Glutamatergic neuron (in vitro differentiated cells): ENCODE results near the gene GFRA1. TPM values are rescaled to one million over a fixed set of nuclear protein-coding genes. Genes with fewer than 3 reads are reported as not detected.

Source experiments
- DNase-seq: peaks from one replicate; pipeline ENCODE4 v3.0.0; 2022
- H3K27ac Mint-ChIP-seq: one replicate; pipeline ENCODE4 v1.8.0; 2020; ENCODE audit warnings: mild to moderate bottlenecking, mixed read lengths, inconsistent platforms; ENCODE audit not compliant: unreplicated experiment
- H3K27me3 Mint-ChIP-seq: one replicate; pipeline ENCODE4 v1.8.0; 2020; ENCODE audit warnings: mild to moderate bottlenecking, moderate library complexity, mixed read lengths, inconsistent platforms; ENCODE audit not compliant: unreplicated experiment
- H3K36me3 Mint-ChIP-seq: one replicate; pipeline ENCODE4 v1.8.0; 2020; ENCODE audit warnings: mild to moderate bottlenecking, mixed read lengths, inconsistent platforms; ENCODE audit not compliant: unreplicated experiment
- H3K4me1 Mint-ChIP-seq: one replicate; pipeline ENCODE4 v1.8.0; 2020; ENCODE audit warnings: mild to moderate bottlenecking, low read depth, mixed read lengths, inconsistent platforms; ENCODE audit not compliant: unreplicated experiment
- H3K4me3 Mint-ChIP-seq: one replicate; pipeline ENCODE4 v1.8.0; 2020; ENCODE audit warnings: mild to moderate bottlenecking, mixed read lengths, inconsistent platforms; ENCODE audit not compliant: unreplicated experiment
- H3K9me3 Mint-ChIP-seq: one replicate; pipeline ENCODE4 v1.8.0; 2020; ENCODE audit warnings: mild to moderate bottlenecking, moderate library complexity, mixed read lengths, inconsistent platforms; ENCODE audit not compliant: unreplicated experiment
- total RNA-seq: library from RNA; stranded (reverse); fragmentation: NEBNext Ultra II Directional; extraction: Animal tissue kit (Norgen Biotek cat#: 25700); gene quantifications from one replicate; pipeline ENCODE4 v1.2.1, GENCODE V29; 2021; ENCODE audit not compliant: unreplicated experiment
- TF ChIP-seq, protein P1 (sequence below): fragments of 200-600 bp; sonication (generic); IDR thresholded peaks from one replicate; pipeline ENCODE4 v1.5.0; 2021; ENCODE audit not compliant: partially characterized antibody, unreplicated experiment

Gene GFRA1
- total RNA-seq, 1 donor from 2014 or later: 347 TPM

DNA sequence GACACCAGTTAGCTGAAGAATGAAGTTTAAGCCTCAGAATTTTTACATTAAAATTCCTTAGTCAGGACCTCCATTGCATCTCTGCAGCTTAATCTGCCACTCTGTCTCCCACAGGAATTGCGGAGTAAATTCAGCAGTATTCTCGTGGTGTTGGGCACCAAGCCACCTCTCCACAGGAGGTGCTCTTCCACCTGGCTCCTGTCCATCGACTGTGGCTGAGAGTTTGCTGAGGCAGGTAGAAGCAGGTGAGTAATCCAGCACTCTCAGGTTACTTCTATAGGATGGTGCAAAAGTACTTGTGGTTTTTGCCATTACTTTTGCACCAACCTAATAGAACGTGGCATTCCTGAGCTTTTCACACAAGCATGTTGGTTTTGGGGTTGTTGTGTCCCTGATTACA lies 134.1 kb downstream of the GFRA1 start:
- peaks cover 7% of the 10 kb centered on the region for H3K27me3 Mint-ChIP-seq
- TF ChIP-seq, protein P1, sequence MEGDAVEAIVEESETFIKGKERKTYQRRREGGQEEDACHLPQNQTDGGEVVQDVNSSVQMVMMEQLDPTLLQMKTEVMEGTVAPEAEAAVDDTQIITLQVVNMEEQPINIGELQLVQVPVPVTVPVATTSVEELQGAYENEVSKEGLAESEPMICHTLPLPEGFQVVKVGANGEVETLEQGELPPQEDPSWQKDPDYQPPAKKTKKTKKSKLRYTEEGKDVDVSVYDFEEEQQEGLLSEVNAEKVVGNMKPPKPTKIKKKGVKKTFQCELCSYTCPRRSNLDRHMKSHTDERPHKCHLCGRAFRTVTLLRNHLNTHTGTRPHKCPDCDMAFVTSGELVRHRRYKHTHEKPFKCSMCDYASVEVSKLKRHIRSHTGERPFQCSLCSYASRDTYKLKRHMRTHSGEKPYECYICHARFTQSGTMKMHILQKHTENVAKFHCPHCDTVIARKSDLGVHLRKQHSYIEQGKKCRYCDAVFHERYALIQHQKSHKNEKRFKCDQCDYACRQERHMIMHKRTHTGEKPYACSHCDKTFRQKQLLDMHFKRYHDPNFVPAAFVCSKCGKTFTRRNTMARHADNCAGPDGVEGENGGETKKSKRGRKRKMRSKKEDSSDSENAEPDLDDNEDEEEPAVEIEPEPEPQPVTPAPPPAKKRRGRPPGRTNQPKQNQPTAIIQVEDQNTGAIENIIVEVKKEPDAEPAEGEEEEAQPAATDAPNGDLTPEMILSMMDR: no peak
- no peak overlapping the region for H3K4me3 Mint-ChIP-seq
- peaks cover 76% of the 10 kb centered on the region for H3K4me1 Mint-ChIP-seq
- DNase-seq: no peak
- H3K9me3 Mint-ChIP-seq: peaks cover 15% of the 10 kb centered on the region
- no peak overlapping the region for H3K27ac Mint-ChIP-seq
- no peaks in the 10 kb centered on the region for H3K36me3 Mint-ChIP-seq

- H3K36me3 Mint-ChIP-seq: no peaks in the 10 kb centered on the region
- peaks cover 70% of the 10 kb centered on the region for H3K4me1 Mint-ChIP-seq
- TF ChIP-seq, protein P1: no peak
- peak overlapping the region; percentile 61 for H3K4me3 Mint-ChIP-seq
- no peak for DNase-seq
- peaks cover 24% of the 10 kb centered on the region for H3K9me3 Mint-ChIP-seq
- H3K27me3 Mint-ChIP-seq: peaks cover 7% of the 10 kb centered on the region
- peak overlapping the region; percentile 87 for H3K27ac Mint-ChIP-seq
Measured at GRCh38 chr10:116136261-116136660, 136.7 kb downstream of the GFRA1 start.

DNA sequence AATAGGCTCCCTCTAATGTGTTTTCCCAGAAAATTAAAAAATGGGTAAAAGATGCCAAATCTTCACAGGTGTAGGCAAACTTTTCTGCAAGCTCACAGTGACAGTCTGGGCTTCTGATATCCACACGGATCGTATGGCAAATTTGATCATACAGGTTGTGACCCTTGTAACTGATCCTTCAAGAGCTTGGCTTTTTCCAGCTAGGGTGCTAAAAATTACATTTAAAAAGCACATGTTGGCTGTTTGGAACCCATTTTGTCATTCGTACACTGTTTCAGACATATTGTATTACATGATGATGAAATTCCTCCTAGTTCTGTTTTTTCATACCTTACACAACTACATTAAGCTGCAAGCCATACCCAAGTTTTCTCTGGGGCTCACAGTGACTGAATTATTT lies 138.7 kb downstream of the GFRA1 start:
- TF ChIP-seq, protein P1: no peak
- Mint-ChIP-seq H3K27me3 (peaks cover 2% of the 10 kb centered on the region), H3K27ac (peak overlapping the region; percentile 36), H3K36me3 (no peaks in the 10 kb centered on the region), H3K4me3 (peak overlapping the region; percentile 28), H3K9me3 (peaks cover 16% of the 10 kb centered on the region), H3K4me1 (peaks cover 59% of the 10 kb centered on the region)
- no peak for DNase-seq

- peaks cover 55% of the 10 kb centered on the region for H3K4me1 Mint-ChIP-seq
- peak overlapping the region; percentile 88 for H3K27ac Mint-ChIP-seq
- H3K9me3 Mint-ChIP-seq: peaks cover 15% of the 10 kb centered on the region
- H3K4me3 Mint-ChIP-seq: no peak overlapping the region
- TF ChIP-seq, protein P1: no peak
- no peak for DNase-seq
- H3K36me3 Mint-ChIP-seq: peaks cover 4% of the 10 kb centered on the region
- peaks cover 2% of the 10 kb centered on the region for H3K27me3 Mint-ChIP-seq
Measured at GRCh38 chr10:116133634-116134033, 139.4 kb downstream of the GFRA1 start.

- H3K27ac Mint-ChIP-seq: peak overlapping the region; percentile 88
- peaks cover 4% of the 10 kb centered on the region for H3K36me3 Mint-ChIP-seq
- TF ChIP-seq, protein P1: no peak
- peaks cover 15% of the 10 kb centered on the region for H3K9me3 Mint-ChIP-seq
- peaks cover 49% of the 10 kb centered on the region for H3K4me1 Mint-ChIP-seq
- H3K4me3 Mint-ChIP-seq: peak overlapping the region; percentile 59
- no peaks in the 10 kb centered on the region for H3K27me3 Mint-ChIP-seq
- DNase-seq: no peak
Measured at GRCh38 chr10:116132780-116133399, 140.1 kb downstream of the GFRA1 start.
